ENCODE data around the gene TNK2. TPM values are rescaled to one million over a fixed set of nuclear protein-coding genes. Genes with fewer than 3 reads are reported as not detected.

Gene TNK2
- total and polyA plus RNA-seq, 2 donors (not counting 1 experiment from before 2014, with no cell fraction given), result 131 to 198 TPM

- ChIA-PET POLR2A (interaction anchor here (2.4 to 4.5 kb wide), 2 partner anchors 9 to 15 kb away, joined by 9 to 134 read pairs; no protein-coding TSS in a partner anchor), CTCF (interaction anchor here (5.6 kb wide), 1 partner anchor 13 kb away, joined by 187 read pairs; no protein-coding TSS in a partner anchor)
- DNase-seq, result peak; percentile 94
- Histone ChIP-seq H3K9me3 (ENCODE audit: control extremely low read depth in 1 of 3, control insufficient read depth in 2 of 3, insufficient read depth in 1 of 3, low read length in 2 of 3) (no peaks in the 10 kb centered on the region), H3K4me1 (ENCODE audit: control insufficient read depth in 2 of 2, insufficient read depth in 2 of 2, low read length in 2 of 2) (peaks cover 39 to 44% of the 10 kb centered on the region in 2 donors), H3K36me3 (replicated peaks in 1 of 2; ENCODE audit: control extremely low read depth in 1 of 2, control insufficient read depth in 1 of 2, extremely low read depth in 1 of 2, insufficient read depth in 2 of 2, low read length in 1 of 2) (no peaks in the 10 kb centered on the region), H2AFZ (ENCODE audit: insufficient read depth, low read depth, low read length, poor library complexity, severe bottlenecking) (peak overlapping the region; percentile 94), H3K27me3 (replicated peaks in 1 of 4; ENCODE audit: control extremely low read depth in 1 of 4, control insufficient read depth in 3 of 4, insufficient read depth in 4 of 4, low read length in 3 of 4) (no peaks in the 10 kb centered on the region), H3K4me3 (ENCODE audit: control extremely low read depth in 1 of 5, extremely low read depth in 1 of 5, insufficient read depth in 1 of 5, low read depth in 2 of 5, low read length in 4 of 5) (peak overlapping the region; percentile 6 to 61 (median 53)), H3K27ac (ENCODE audit: low read length in 2 of 2) (peak overlapping the region; percentile 43 to 74), H3K79me2 (ENCODE audit: control insufficient read depth, insufficient read depth, low read length) (peaks cover 32% of the 10 kb centered on the region), H3K4me2 (replicated peaks; ENCODE audit: low read depth, low read length, poor library complexity, severe bottlenecking) (peak overlapping the region; percentile 96), H3K9ac (ENCODE audit: low read length) (peak overlapping the region; percentile 64), H4K20me1 (ENCODE audit: control insufficient read depth, insufficient read depth, low read length, poor library complexity, severe bottlenecking) (no peaks in the 10 kb centered on the region)
- ATAC-seq (ENCODE audit: low read depth), result peak; percentile 67
- 37% methylated on average over 28 of the region's 68 CpGs for WGBS (ENCODE audit: insufficient coverage)
- Mint-ChIP-seq H3K9me3 (ENCODE audit: insufficient read depth) (no peaks in the 10 kb centered on the region), H3K27ac (peak overlapping the region; percentile 87), H3K4me3 (peak overlapping the region; percentile 83), H3K4me1 (peaks cover 41% of the 10 kb centered on the region), H3K27me3 (no peaks in the 10 kb centered on the region)
- TF ChIP-seq EZH2 (IDR thresholded peaks at IDR 0.05; ENCODE audit: borderline replicate concordance, insufficient read depth, low read depth, low read length, poor library complexity, severe bottlenecking) (no peak), CTCF (IDR thresholded peaks at IDR 0.05) (no peak)
- intact Hi-C loops (cut with micrococcal nuclease), result loop anchor here (10.0 kb wide), 1 partner anchor 725 kb away; the partner anchor contains the start of gene NRROS
Measured at GRCh38 chr3:195909644-195910498, 1.5 kb upstream of the TNK2 start.
